Liver (tissue), 9 donors: ENCODE data around the gene LHX6. TPM values are rescaled to one million over a fixed set of nuclear protein-coding genes. Genes with fewer than 3 reads are reported as not detected.
A peak's percentile ranks its signal among the peaks of the same experiment; 100 is the strongest.

Experiments used
- DNase-seq: peaks from one replicate; pipeline ENCODE4 v3.0.0-alpha.2; 2017; ENCODE audit warnings: low spot score
- H3K27ac ChIP-seq, 2 donors: one replicate each; pipeline ENCODE4 v1.7.0; 2013; ENCODE audit warnings: inconsistent platforms in 2 of 2, low read length in 2 of 2, control low read depth in 1 of 2, low read depth in 1 of 2, mild to moderate bottlenecking in 1 of 2
- H3K27me3 ChIP-seq, 4 donors: one replicate each; pipeline versions ENCODE4 v1.6.1 to v1.7.0; 2013; ENCODE audit warnings: low read length in 3 of 4, inconsistent platforms in 1 of 4, mild to moderate bottlenecking in 1 of 4, moderate library complexity in 1 of 4; ENCODE audit not compliant: control insufficient read depth in 4 of 4, insufficient read depth in 4 of 4
- H3K36me3 ChIP-seq, 4 donors: one replicate each; pipeline versions ENCODE4 v1.6.1 to v1.7.0; 2013; ENCODE audit warnings: low read length in 3 of 4, mild to moderate bottlenecking in 3 of 4, low read depth in 1 of 4, moderate library complexity in 1 of 4; ENCODE audit not compliant: control insufficient read depth in 4 of 4, insufficient read depth in 3 of 4
- H3K4me1 ChIP-seq, 4 donors: one replicate each; pipeline versions ENCODE4 v1.6.1 to v1.7.0; 2013; ENCODE audit warnings: low read length in 3 of 4, mild to moderate bottlenecking in 3 of 4, moderate library complexity in 1 of 4; ENCODE audit not compliant: control insufficient read depth in 4 of 4, insufficient read depth in 4 of 4
- H3K4me3 ChIP-seq, 3 donors: one replicate each; pipeline versions ENCODE4 v1.6.1 to v1.7.0; 2013; ENCODE audit warnings: low read length in 3 of 3, control low read depth in 1 of 3, low read depth in 1 of 3, mild to moderate bottlenecking in 1 of 3
- H3K9ac ChIP-seq, 2 donors: one replicate each; pipeline ENCODE4 v1.7.0; 2013; ENCODE audit warnings: low read length in 2 of 2, mild to moderate bottlenecking in 2 of 2, moderate library complexity in 2 of 2, control low read depth in 1 of 2, low read depth in 1 of 2
- H3K9me3 ChIP-seq, 4 donors: one replicate each; pipeline versions ENCODE4 v1.6.1 to v1.7.0; 2013; ENCODE audit warnings: low read length in 3 of 4; ENCODE audit not compliant: control insufficient read depth in 4 of 4
- ATF3 ChIP-seq: IDR thresholded peaks from 2 replicates; pipeline ENCODE4 v1.6.1; 2016; ENCODE audit warnings: antibody characterized with exemption
- EGR1 ChIP-seq, 2 donors: IDR thresholded peaks; 2 replicates each; pipeline ENCODE4 v1.6.1; 2016 to 2018; ENCODE audit warnings: antibody characterized with exemption in 2 of 2, low read depth in 2 of 2
- FOXA1 ChIP-seq: IDR thresholded peaks from 2 replicates; pipeline ENCODE4 v1.6.1; 2016; ENCODE audit warnings: antibody characterized with exemption
- GABPA ChIP-seq, 2 donors: IDR thresholded peaks in 1 of 2; conservative IDR thresholded peaks in 1 of 2; 2 replicates each; pipeline ENCODE4 v1.6.1; 2016; ENCODE audit warnings: antibody characterized with exemption in 2 of 2, mild to moderate bottlenecking in 1 of 2, moderate library complexity in 1 of 2
- HNF4G ChIP-seq: IDR thresholded peaks from 2 replicates; pipeline ENCODE4 v1.6.1; 2016; ENCODE audit warnings: antibody characterized with exemption
- JUND ChIP-seq, 2 donors: IDR thresholded peaks; 2 replicates each; pipeline ENCODE4 v1.6.1; 2016; ENCODE audit warnings: antibody characterized with exemption in 2 of 2
- MAX ChIP-seq: IDR thresholded peaks from 2 replicates; pipeline ENCODE4 v1.6.1; 2016; ENCODE audit warnings: antibody characterized with exemption
- NR2F2 ChIP-seq: IDR thresholded peaks from 2 replicates; pipeline ENCODE4 v1.6.1; 2016; ENCODE audit warnings: antibody characterized with exemption
- RAD21 ChIP-seq, 2 donors: IDR thresholded peaks; 2 replicates each; pipeline ENCODE4 v1.6.1; 2016; ENCODE audit warnings: antibody characterized with exemption in 2 of 2, mild to moderate bottlenecking in 2 of 2
- REST ChIP-seq: IDR thresholded peaks from 2 replicates; pipeline ENCODE4 v1.6.1; 2016; ENCODE audit warnings: antibody characterized with exemption, mild to moderate bottlenecking
- TAF1 ChIP-seq: conservative IDR thresholded peaks from 2 replicates; pipeline ENCODE4 v1.6.1; 2016; ENCODE audit warnings: antibody characterized with exemption, mild to moderate bottlenecking
- YY1 ChIP-seq: IDR thresholded peaks from 2 replicates; pipeline ENCODE4 v1.6.1; 2016; ENCODE audit warnings: antibody characterized with exemption, mild to moderate bottlenecking
- ZBTB33 ChIP-seq: IDR thresholded peaks from 2 replicates; pipeline ENCODE4 v1.6.1; 2016; ENCODE audit warnings: antibody characterized with exemption
- WGBS: extraction: QIAGEN DNeasy Blood & Tissue Kit; methylation state at CpG from one replicate; pipeline ENCODE4 v1.1.7; 2013; 5-methylcytosine and 5-hydroxymethylcytosine counted together
- polyA plus RNA-seq, 2 donors: library from polyadenylated mRNA; stranded (reverse) in 1 of 2; unstranded in 1 of 2; fragments of 200-250 nt in 1 of 2; fragments of >200 nt in 1 of 2; fragmentation: Nextera tagmentation in 1 of 2; extraction: Ambion mirVana in 1 of 2; gene quantifications; one replicate each; pipeline versions ENCODE4 v1.2.1 to v1.2.3, GENCODE V29; 2013 to 2015
- total RNA-seq, 2 donors: library from RNA; depleted of rRNA; stranded (reverse); fragments of >200 nt; gene quantifications; one replicate each; pipeline ENCODE4 v1.2.3, GENCODE V29; 2014
- donor health status: healthy.
- donor health status: healthy.
- donor health status: healthy.
- donor health status: healthy.
- donor health status: healthy.

LHX6 gene
- total and polyA plus RNA-seq, 4 donors, result 0.05 to 0.33 (median 0.18) TPM

- no peak overlapping the region for H3K27ac ChIP-seq
- DNase-seq, result no peak
- peaks cover 13 to 30% (median 18%) of the 10 kb centered on the region in 4 donors for H3K4me1 ChIP-seq
- H3K9me3 ChIP-seq, result no peaks in the 10 kb centered on the region
- WGBS, result 10% methylated on average over 10 of the region's 10 CpGs
- H3K4me3 ChIP-seq, result peak overlapping the region in 1 of 3 donors; percentile 39
- no peaks in the 10 kb centered on the region for H3K36me3 ChIP-seq
- peaks cover 3 to 31% (median 17%) of the 10 kb centered on the region in 4 donors for H3K27me3 ChIP-seq
- TF ChIP-seq FOXA1 (no peak), RAD21 (IDR thresholded peaks at IDR 0.05) (no peak), TAF1 (no peak), ZBTB33 (no peak), MAX (no peak), NR2F2 (no peak), EGR1 (IDR thresholded peaks at IDR 0.05; ENCODE audit: low read depth in 2 of 2) (no peak)
- H3K9ac ChIP-seq, result no peak overlapping the region
Observed at GRCh38 chr9:122227575-122227900, 1.2 kb downstream of the LHX6 start.

- DNase-seq, result no peak
- Histone ChIP-seq H3K27me3 (peaks cover 3 to 33% (median 18%) of the 10 kb centered on the region in 4 donors), H3K36me3 (no peaks in the 10 kb centered on the region), H3K4me3 (no peak overlapping the region), H3K9ac (no peak overlapping the region), H3K9me3 (no peaks in the 10 kb centered on the region), H3K4me1 (peaks cover 13 to 30% (median 18%) of the 10 kb centered on the region in 4 donors), H3K27ac (no peak overlapping the region)
- no peak for TF ChIP-seq EGR1 (IDR thresholded peaks at IDR 0.05; ENCODE audit: low read depth in 2 of 2)
- WGBS, result 10% methylated on average over 59 of the region's 59 CpGs
Observed at GRCh38 chr9:122226758-122227574, 1.8 kb downstream of the LHX6 start.

GRCh38 chr9:122226142-122226757 is 2.5 kb downstream of the LHX6 start:
- H3K27ac ChIP-seq, result no peak overlapping the region
- peaks cover 13 to 30% (median 18%) of the 10 kb centered on the region in 4 donors for H3K4me1 ChIP-seq
- H3K27me3 ChIP-seq, result peaks cover 3 to 35% (median 18%) of the 10 kb centered on the region in 4 donors
- no peak for DNase-seq
- no peaks in the 10 kb centered on the region for H3K36me3 ChIP-seq
- H3K9ac ChIP-seq, result no peak overlapping the region
- TF ChIP-seq RAD21 (IDR thresholded peaks at IDR 0.05), result no peak
- TF ChIP-seq HNF4G, result no peak
- no peak for TF ChIP-seq FOXA1
- TF ChIP-seq GABPA (IDR thresholded peaks at IDR 0.05 in 1 of 2, conservative IDR thresholded peaks at IDR 0.05 in 1 of 2), result no peak
- TF ChIP-seq NR2F2, result no peak
- TF ChIP-seq REST, result no peak
- no peak for TF ChIP-seq MAX
- TF ChIP-seq JUND (IDR thresholded peaks at IDR 0.05), result no peak
- TF ChIP-seq ATF3, result no peak
- no peak for TF ChIP-seq YY1
- TF ChIP-seq TAF1, result no peak
- peak overlapping the region in 2 of 3 donors; percentile 12 to 22 for H3K4me3 ChIP-seq
- no peaks in the 10 kb centered on the region for H3K9me3 ChIP-seq
- 7% methylated on average over 51 of the region's 51 CpGs for WGBS
